Stimulated activated CD8-positive, alpha-beta memory T cell treated with anti-CD3 and anti-CD28 coated beads, Interleukin-15, amount 100 ng/mL, for 4 hours (primary cell): ENCODE data around the gene NDUFC1.
"Not testable (repeated sequence)": the region's sequence is repeated elsewhere in the genome, so short reads cannot be mapped to it uniquely, and the experiment has no call there.

Source experiments
- DNase-seq, 2 donors: peaks; one replicate each; pipeline ENCODE4 v3.0.0-alpha.2; 2020; ENCODE audit warnings: low read depth in 2 of 2

NDUFC1 gene

DNA sequence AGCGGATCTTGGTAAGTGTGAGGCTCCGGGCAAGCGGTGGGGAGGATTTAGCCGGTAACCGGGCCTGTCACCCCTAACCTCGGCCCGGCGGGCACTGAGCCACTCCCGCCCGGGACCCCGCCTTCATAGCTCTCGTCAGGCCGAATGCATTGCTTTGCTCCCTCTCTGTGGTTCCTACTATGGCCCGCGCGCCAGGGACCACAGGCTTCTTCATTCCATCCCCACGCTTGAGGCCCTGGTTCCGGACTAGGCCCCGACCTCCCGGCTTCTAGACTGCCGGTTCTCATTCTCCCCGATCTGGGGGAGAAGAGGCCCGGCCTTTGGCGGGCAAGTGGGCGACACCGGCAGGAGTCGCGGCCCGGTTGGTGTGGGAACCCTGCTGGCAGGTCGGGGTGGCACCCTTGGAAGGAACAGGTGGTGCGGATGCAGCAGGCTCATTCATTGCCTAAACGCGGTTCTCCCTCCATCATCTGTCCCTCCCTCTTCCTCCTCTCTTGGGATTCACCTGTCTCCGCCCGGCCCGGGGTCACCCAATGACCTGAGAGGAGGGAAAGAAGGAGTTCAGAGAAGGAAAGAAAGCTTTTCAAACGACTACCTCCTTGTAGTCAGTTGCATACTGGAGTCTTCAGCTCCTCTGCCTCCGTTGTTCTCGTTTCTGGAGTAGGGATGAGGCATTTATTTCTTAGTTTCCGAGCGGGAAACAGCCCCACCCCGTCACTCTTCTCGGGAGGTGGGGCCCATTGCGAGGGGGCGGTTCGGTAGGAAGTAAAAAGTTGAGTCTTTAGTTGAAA lies at the start of gene NDUFC1:
Gene NDUFC1, minus strand, starts transcription at position 657 of the 791 bp plus-strand sequence. CDS start 6,679 bp downstream, outside the sequence.
- peak; percentile 26 to 32 for DNase-seq

DNA sequence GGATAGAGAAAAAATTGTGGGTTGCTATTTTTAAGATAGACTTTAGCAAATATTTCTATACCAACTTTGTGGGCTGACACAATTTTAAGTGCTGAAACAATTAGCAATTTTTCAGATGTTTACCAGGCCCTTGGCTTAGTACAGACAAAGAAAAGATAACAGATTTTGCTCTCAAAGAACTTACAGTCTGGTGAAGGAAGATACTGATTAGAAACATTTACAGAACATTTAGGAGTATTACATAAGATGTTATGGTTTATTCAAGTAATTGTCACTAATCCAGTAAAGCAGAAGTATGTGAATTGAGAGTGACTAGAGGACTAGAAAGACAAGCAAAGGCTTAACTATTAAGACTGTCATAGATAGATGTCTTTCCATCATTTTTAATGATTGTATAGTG lies 35.3 kb upstream of the NDUFC1 start:
- DNase-seq: no peak

DNA sequence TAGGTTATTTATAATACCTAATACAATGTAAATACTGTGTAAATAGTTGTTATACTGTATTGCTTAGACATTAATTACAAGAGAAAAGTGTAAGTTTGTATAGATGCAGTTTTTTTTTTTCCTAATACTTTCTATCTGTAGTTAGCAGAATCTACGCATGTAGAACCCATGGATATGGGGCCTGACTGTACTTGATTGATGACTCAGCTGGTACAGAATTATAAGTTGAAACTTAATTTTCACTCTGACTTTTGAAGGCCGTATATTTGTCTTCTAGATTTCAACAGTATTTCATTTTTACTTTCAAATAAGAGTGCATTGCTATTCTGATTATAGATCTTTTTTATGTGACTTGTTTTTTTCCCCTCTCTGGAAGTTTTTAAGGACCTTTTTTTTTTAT lies 30.8 kb upstream of the NDUFC1 start:
- DNase-seq: no peak

DNA sequence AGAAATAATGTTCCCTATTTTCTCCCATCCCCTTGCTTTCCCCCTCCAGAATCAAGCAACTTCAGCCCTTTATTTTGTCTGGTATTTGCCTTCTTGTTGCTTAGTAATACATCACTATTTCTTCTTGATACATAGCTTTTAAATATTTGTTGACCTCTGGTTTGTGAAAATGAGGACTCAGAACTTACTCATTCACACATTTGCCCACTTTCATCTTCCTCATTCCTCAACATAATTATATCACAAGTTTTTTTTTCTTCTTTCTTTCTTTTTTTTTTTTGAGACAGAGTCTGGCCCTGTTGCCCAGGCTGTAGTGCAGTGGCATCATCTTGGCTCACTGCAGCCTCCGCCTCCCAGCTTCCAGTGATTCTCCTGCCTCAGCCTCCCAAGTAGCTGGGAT lies 28.9 kb upstream of the NDUFC1 start:
- DNase-seq: no peak

DNA sequence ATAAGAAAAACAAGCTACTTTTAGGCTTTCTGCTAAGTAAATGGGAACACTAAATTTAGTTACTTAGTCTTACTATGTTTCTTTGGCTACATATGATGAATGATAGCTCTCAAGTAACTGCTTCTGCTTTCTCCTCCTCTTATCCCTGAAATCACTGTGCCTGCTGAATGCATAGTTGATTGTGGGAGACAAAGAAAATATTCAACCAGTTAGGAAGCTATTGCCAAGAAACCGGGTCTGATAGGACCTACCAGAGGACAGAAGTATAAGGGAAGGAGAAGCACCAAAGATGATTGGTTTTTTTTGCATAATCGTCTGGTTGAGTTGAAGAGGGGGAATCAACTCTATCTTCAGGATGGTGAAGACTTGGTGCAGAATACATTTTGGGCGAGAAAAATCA lies 28.0 kb upstream of the NDUFC1 start:
- DNase-seq: no peak

DNA sequence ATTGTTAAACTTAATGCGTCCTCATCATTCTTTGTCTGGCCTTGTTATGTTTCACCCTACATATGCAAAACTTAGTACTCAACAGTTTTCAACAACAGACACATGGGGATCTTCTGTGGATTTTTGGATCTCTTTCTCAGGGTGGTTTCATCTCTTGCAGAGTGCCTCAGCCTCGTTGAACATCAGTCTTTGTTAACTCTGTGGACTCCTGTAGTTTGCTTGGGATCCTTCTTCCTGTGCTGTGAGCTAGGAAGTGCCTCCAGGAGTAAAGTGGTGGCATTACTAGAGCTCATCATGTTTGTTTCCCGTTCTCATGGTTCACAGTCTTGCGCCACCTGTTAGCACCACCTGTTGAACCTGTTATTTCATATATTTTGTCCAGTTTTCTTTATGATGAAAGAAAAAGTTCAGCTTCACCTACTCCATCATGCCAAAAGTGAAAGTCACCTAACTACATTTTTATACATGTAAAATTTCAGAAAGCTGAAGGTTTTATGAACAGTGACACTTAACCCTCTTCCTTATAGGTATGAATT lies 27.5 kb upstream of the NDUFC1 start:
- no peak for DNase-seq

DNA sequence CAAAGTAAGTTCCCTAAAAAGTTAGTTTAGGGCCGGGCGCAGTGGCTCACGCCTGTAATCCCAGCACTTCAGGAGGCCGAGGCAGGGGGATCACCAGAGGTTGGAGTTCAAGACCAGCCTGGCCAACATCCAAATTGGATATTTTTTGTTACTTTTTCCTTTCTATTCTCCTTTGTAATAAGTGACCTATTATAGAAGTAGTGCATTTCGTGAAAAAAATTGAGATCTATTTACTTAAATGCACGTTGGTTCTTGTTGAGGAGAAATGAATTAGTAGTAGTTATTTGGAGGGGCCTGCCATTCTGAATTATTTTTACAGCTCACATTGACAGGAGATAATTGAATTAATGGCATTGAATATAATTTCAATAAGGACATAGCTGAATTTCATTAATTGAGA lies 22.3 kb upstream of the NDUFC1 start:
- DNase-seq: no peak

DNA sequence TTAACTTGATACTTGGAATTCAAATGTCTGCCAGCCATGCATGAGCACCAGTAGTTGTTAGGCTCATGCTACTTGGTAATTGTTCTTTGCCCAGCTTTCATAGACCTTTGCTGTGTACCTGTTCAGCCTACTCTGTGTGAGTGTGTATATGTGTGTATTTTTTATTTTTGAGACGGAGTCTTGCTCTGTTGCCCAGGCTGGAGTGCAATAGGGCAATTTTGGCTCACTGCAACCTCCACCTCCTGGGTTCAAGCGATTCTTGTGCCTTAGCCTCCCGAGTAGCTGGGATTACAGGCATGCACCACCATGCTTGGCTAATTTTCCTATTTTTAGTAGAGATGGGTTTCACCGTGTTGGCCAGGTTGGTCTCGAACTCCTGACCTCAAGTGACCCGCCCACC lies 20.3 kb upstream of the NDUFC1 start:
- not testable (repeated sequence) for DNase-seq

DNA sequence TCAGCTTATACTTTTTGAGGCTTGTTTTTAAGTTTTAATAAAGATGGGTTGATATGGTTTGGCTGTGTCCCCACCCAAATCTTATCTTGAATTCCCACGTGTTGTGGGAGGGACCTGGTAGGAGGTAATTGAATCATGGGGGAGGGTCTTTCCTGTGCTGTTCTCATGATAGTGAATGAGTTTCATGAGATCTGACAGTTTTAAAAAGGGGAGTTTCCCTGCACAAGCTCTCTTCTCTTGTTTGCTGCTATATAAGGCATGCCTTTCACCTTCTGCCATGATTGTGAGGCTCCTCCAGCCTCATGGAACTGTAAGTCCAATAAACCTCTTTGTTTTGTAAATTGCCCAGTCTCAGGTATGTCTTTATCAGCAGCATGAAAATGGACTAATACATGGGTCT lies 19.8 kb upstream of the NDUFC1 start:
- not testable (repeated sequence) for DNase-seq

DNA sequence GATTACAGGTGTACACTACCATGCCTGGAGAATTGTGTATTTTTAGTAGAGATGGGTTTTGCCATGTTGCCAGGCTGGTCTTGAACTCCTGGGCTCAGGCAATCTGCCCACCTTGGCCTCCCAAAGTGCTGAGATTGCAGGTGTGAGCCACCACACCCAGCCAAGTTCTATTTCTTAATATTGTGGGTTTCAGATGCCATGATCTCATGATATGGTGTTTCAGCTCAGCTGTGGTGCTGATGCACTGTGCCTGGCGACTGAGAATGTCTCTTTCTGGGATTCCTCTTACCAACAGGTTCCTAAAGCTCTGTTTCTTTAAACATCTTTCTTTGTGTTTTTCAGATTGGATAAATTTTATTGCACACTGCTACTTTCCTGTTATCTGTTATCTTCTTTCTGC lies 17.3 kb upstream of the NDUFC1 start:
- DNase-seq: no peak

DNA sequence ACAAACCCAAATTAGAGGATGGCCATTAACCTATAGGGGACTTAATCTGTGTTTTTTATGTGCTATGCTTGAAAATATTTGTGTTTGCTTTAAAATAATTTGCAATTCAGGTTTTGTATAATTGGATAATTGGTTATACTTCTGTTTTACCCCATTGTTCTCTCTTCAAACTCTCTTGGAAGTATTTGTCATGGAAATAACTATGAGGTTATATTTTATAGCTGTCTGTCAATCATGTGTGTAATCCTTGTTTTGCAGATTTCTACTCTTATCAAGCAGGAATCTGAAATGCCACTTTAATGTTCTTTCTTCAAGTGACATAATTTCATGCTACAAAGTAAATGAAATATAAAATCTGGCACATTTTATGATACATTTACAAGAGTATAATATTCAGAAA lies 15.4 kb upstream of the NDUFC1 start:
- DNase-seq: no peak

DNA sequence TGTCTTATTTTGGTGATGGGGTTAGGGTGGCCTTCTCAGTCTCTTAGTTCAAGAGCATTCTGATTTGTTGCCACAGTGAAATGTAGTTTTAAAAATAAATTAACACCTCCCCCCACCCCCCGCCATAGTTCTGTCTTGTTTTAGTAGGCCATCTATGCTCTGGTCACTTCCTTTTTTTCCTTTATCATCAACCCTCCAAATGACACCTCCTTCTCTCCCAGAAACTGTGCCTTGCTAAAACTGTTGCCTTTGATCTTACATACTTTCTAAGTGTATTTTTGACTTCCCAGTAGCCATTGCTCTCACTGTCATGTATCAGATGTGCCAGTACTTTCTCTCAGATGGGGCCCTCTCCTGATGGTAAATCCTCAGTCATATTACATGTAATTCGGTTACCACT lies 14.5 kb upstream of the NDUFC1 start:
- DNase-seq: no peak

DNA sequence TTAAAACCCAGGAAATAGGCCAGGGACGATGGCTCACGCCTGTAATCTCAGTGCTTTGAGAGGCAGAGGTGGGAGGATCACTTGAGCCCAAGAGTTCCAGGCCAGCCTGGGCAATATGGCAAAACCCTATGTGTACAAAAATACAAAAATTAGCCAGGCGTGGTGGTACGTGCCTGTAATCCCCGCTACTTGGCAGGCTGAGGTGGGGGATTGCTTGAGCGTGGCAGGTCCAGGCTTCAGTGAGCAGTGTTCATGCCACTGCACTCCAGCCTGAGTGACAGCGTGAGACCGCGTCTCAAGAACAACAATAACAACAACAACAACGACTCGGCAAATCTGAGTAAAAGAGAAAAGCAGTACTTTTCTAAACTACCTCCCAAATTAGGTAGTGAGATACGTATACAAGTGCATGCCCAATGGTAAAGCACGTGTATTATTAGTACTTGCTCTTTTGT lies 13.0 kb upstream of the NDUFC1 start:
- no peak for DNase-seq

DNA sequence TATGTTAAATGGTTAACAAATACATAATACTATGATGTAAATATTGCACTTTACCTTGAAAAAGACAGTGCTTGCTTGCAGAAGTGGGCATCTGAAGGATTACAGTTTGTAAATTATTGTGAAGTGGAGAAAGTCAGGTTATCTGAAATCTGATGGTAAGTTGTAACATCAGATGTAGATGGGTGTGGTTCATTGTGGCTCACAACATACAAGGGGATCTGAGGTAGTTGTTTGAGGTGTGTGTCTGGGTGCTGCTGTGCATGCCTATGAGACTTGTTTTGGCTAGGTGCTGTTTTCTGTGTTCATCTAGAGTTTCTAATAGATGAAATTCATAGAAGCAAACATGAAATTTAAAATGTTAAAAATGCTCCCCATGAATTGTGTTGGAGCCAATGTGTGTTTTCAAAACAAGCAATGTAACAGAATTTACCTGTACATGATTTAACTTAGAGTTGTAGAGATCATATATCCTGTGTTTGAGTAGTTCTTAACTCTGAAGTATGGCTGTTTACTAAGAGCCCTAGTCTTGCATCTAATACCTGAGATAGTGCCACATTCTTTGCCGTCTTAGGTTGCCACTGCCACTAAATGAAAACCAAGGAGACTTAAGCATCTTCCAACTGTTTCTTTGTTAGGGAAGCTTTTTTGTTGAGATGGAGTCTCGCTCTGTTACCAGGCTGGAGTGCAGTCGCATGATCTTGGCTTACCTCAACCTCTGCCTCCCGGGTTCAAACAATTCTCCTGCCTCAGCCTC lies 11.9 kb upstream of the NDUFC1 start:
- DNase-seq: no peak

DNA sequence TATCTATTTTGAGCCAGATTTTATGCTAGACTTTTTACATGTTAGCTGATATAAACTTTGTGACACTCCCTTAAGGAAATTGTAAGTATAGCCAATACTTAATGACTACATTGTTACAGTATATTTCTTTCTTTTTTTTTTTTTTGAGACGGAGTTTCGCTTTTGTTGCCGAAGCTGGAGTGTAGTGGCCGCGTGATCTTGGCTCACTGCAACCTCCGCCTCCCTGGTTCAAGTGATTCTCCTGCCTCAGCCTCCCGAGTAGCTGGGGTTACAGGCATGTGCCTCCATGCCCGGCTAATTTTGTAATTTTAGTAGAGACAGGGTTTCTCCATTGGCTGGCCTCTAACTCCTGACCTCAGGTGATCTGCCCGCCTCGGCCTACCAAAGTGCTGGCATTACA lies 11.1 kb upstream of the NDUFC1 start:
- DNase-seq: not testable (repeated sequence)

DNA sequence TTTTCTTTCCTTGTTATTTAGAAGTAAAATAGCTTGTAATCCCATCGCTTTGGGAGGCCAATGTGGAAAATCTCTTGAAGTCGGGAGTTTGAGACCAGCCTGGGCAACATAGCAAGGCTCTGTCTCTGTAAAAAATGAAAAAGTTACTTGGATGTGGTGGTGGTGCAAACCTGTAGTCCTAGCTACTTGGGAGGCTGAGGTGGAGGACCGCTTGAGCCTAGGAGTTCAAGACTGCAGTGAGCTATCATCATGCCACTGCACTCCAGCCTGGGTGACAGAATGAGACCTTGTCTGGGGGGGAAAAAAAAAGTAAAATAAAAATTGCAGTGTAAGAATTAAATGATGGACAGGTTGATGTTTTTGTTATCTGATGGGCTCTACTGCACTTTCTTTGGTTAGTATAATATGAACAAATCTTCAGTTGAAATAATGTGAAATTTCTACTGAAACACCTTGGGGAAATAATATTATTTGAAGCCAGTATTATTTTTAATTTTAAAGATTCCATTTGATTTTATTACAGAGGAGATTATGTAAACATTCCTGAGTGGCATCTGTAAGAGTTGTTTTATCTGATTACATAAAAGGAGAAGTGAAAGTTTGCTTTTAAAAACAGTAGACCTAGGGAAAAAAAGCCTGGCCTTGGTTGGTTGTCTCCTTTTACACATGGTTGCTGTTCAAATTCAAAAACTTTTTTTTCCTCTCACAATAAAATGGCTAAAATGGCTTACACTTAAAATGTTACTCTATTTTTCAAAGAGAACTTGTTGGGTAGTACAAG lies 10.5 kb upstream of the NDUFC1 start:
- no peak for DNase-seq

DNA sequence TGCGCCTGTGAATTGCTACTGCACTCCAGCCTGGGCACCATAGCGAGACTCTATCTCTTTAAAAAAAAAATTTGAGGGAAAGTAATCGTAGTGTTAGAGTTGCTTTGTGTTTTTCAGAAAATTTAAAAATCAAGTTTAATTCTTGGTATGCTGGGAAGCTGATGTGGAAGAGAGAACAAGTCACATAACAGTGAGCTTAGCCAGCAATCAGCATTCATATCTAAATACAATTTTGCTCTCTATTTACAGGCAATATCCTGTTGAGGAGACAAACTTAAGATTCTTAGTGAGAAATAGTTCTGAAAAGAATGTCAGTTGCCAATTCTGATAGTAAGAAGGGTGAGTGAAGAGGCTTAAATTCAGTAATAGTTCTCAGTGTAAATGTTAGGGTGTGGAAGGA lies 9.6 kb upstream of the NDUFC1 start:
- DNase-seq: no peak

DNA sequence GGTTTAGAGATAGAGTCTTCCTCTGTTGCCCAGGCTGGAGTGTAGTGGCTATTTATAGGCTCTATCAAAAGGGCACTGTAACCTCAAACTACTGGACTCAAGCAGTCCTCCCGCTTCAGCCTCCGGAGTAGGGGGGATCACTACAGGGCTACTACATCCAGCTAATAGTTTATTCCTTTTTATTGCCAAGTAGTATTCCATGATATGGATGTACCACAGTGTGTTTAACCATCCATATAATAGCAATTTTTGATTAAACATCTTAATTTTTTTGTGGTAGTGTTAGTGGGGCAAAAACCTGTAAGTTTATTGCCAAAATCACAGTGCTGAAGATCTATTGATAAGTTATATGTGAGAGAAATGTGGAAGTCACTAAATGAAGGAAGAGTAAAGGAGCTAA lies 2.6 kb upstream of the NDUFC1 start:
- no peak for DNase-seq

DNA sequence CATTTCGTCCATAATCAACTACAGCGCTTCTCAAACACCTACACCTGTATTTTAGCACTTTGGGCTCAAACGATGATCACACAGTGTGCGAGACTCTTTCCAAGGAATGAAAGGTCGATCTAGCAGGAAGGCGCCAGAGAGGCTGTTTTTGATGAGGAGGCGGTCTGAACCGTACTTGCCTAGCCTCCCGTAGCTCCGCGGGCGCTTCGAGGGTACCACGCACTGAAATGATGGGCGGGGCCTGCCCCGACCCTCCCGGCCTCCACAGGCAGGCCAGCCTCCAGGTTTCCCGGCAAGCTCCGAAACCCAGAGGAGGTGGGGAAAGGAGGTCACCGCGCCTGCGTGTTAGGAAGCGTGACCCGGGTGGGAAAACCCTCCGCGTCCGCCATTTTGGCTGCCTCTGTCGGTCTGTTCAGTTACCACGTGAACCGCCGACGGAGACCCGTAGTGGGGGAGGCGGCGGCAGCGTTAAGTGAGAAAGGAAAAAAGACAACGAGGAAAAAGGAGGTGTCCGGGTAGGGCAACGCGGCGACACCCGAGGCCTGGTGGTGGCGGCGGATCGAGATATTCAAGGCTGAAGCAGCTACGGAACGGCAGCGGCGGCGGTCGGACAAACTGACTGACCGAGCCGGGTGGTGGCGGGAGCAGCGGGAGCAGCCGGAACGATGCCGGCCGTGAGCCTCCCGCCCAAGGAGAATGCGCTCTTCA lies 1.0 kb downstream of the NDUFC1 start, which contains the start of gene NAA15:
Gene NAA15, plus strand, starts transcription at position 393 of the 708 bp plus-strand sequence. Its CDS starts 273 bp downstream, at position 666.
- peak; percentile 95 to 96 for DNase-seq

DNA sequence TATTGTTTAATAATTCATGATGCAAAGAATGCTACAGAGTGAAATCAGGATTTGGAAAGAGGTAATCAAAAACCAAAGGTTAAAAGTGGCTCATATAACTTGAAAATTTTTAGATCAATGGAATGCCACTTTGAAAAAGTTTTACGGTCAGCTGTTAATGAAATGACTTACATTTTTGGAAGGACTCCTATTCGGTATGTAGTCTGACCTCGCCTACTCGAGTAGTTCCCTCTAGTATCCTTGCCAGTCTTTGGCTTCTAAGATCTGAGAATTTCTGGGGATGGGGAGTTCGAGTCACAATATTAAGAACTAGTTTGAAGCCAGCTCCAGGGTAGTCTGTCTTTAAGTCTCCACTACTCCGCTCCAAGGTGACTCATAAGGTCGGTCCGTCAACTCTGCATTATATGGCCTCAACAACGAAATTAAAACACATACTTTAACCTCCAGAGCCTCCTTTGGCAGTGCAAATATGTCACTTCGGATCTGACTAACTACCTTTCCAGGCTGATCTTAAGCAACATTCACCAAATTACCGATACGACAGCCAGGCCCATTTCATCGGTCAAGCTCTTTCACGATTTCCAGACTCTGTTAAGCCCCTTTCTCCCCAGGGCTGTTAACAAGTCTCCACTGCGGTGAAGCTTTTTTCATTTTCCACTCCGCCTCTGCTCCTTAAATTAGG lies 1.7 kb downstream of the NDUFC1 start:
- no peak for DNase-seq

DNA sequence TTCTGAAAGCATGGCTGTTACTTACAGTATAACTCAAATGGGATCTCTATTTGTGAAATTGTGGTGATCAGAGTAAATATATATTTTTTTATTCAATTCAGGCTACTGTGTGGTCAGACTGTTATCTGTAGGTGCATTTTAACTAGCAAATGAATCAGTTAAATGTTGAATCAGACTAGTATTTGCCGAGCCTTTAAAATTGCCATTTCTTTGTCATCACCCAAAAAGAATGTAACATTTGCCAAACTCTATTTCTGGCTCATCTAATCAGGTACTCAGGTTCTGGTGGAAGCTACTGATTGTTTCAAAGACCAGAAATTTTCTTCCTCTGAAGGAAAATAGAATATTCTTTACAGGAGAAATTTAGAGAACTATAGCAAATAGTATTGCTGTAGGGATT lies 2.7 kb downstream of the NDUFC1 start:
- DNase-seq: no peak
